ENCODE data around the gene CYP3A5.
"Not testable (repeated sequence)": the region's sequence is repeated elsewhere in the genome, so short reads cannot be mapped to it uniquely, and the experiment has no call there.

The CYP3A5 gene

DNA sequence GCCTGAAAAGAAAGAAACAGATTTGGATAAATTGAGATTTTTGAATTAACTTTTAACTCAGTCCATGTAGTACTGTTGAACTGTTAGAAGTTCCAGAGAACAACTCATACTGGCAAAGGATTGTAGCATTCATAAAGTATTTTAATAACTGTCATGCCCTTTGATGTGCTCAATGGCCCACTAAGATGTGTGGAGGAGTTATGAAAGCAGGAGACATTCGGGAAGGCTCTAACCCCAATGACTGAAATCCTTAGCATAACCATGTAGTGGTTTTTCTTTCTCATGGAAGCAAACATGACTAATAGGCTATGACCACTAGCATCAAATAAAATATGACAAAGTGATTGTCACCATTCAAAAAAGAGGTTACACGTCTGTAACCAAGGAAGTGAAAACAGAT, 29.5 kb upstream of the CYP3A5 start:
- TF ChIP-seq, protein P1, sequence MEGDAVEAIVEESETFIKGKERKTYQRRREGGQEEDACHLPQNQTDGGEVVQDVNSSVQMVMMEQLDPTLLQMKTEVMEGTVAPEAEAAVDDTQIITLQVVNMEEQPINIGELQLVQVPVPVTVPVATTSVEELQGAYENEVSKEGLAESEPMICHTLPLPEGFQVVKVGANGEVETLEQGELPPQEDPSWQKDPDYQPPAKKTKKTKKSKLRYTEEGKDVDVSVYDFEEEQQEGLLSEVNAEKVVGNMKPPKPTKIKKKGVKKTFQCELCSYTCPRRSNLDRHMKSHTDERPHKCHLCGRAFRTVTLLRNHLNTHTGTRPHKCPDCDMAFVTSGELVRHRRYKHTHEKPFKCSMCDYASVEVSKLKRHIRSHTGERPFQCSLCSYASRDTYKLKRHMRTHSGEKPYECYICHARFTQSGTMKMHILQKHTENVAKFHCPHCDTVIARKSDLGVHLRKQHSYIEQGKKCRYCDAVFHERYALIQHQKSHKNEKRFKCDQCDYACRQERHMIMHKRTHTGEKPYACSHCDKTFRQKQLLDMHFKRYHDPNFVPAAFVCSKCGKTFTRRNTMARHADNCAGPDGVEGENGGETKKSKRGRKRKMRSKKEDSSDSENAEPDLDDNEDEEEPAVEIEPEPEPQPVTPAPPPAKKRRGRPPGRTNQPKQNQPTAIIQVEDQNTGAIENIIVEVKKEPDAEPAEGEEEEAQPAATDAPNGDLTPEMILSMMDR (IDR thresholded peaks at IDR 0.05), result no peak
- no peak for TF ChIP-seq ZFX (IDR thresholded peaks at IDR 0.05; ENCODE audit: borderline replicate concordance)

GRCh38 chr7:99707096-99707495, 27.3 kb upstream of the CYP3A5 start:
- TF ChIP-seq, protein P1 (IDR thresholded peaks at IDR 0.05), result no peak
- no peak for TF ChIP-seq ZFX (IDR thresholded peaks at IDR 0.05; ENCODE audit: borderline replicate concordance)
- no peak overlapping the region for H3K27ac ChIP-seq

More for the DNA sequence above, 29.5 kb upstream of the CYP3A5 start:
- H3K27ac ChIP-seq, result no peak overlapping the region

GRCh38 chr7:99699946-99700345, 20.1 kb upstream of the CYP3A5 start:
- H3K27ac ChIP-seq, result no peak overlapping the region
- TF ChIP-seq ZFX (IDR thresholded peaks at IDR 0.05; ENCODE audit: borderline replicate concordance), result no peak
- TF ChIP-seq, protein P1 (IDR thresholded peaks at IDR 0.05), result no peak

DNA sequence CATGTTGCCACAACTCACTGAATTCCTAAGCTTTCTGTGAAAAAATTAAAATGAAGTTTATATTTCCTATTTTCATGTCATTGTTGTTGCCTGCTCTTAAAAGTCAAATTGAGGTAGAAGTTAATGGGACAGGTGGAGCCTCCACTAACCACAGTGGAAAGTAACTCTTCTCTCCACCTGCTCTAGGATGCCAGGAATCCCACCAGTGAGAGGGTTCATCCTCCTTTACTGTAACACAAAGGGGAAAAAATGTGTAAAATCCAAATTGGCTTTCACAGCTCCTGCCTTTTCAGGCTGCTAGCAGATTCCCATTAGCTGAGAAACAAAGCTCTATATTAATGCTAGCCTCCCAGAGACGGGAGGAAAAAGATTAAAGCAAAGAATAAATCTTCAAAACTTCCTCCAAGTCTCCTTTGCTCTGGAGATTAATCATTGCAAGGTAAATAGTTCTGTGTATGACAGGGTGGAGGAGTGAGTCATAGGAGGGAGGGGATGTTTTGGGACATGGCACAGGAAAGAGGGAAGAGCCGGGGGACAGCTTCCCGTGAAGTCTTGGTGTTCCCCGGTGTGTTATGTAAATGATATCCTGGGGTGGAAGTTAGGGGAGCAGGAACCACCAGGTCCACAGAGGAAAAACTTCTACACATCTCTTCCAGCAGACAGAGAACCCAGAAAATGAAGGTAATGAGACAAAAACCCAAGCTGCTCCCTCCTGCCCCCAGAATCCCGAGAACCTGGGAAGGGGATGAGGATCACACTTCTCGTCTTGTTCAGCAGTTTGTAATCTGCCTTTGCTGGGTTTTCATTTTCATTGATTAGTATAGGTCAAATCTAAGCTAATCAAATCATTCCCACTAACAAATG, 19.3 kb upstream of the CYP3A5 start:
- not testable (repeated sequence) for H3K27ac ChIP-seq

- H3K27ac ChIP-seq, result no peak overlapping the region
- no peak for TF ChIP-seq ZFX (IDR thresholded peaks at IDR 0.05; ENCODE audit: borderline replicate concordance)
- TF ChIP-seq, protein P1 (IDR thresholded peaks at IDR 0.05), result no peak
These were observed 15.1 kb upstream of the CYP3A5 start for GRCh38 chr7:99694912-99695304.

DNA sequence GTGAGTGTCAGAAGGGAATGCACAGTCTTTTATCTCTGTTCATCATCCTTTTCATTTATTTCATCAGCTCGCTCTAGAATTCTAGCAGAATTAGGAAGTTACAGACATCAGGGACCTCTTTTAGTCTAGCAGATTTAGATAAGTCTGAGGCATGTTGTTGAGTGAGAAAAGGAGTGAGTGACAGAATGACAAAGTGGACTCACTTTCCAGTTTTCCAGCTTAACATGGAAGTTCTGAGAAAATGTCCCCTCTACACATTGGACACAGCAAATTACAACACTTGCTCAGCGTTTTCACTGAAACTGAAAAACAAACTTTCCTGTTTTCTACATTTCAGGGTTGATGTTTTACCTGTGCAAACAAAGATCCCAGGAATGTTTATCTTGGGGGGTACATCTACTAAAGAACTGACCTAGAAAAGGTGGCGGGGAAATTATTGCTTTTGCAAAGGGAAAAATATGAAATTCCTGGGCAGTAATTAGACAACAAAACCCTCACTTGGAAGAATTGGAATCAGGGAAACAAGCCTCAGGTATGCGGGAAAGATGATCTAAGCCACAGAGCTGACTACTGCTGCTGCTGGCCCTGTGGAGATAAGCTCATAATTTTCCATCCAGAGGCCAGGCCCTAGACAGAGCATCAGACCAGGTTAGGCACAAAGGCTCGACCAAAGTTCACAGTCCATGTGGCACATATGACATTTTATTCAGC, 14.6 kb upstream of the CYP3A5 start:
- H3K27ac ChIP-seq, result no peak overlapping the region
- TF ChIP-seq ZFX (IDR thresholded peaks at IDR 0.05; ENCODE audit: borderline replicate concordance), result no peak
- TF ChIP-seq, protein P1 (IDR thresholded peaks at IDR 0.05), result no peak

GRCh38 chr7:99693427-99694200, 13.8 kb upstream of the CYP3A5 start:
- no peak overlapping the region for H3K27ac ChIP-seq

More at GRCh38 chr7:99693427-99694200, 13.8 kb upstream of the CYP3A5 start:
- TF ChIP-seq, protein P1 (IDR thresholded peaks at IDR 0.05), result no peak
- TF ChIP-seq ZFX (IDR thresholded peaks at IDR 0.05; ENCODE audit: borderline replicate concordance), result no peak

Measured in 22Rv1 (cell line).